Astrocyte (in vitro differentiated cells and primary cell): ENCODE measurements around the gene SMYD4.

Experiments used
- CTCF ChIP-seq: IDR thresholded peaks from 2 replicates; pipeline ENCODE4 v1.5.1; 2011; ENCODE audit warnings: low read depth, mild to moderate bottlenecking, inconsistent platforms, low read length, moderate library complexity; ENCODE audit not compliant: insufficient read depth
- EZH2 ChIP-seq: IDR thresholded peaks from 2 replicates; pipeline ENCODE4 v1.6.1; 2012; ENCODE audit warnings: mild to moderate bottlenecking, low read length, inconsistent platforms; ENCODE audit not compliant: insufficient read depth

DNA sequence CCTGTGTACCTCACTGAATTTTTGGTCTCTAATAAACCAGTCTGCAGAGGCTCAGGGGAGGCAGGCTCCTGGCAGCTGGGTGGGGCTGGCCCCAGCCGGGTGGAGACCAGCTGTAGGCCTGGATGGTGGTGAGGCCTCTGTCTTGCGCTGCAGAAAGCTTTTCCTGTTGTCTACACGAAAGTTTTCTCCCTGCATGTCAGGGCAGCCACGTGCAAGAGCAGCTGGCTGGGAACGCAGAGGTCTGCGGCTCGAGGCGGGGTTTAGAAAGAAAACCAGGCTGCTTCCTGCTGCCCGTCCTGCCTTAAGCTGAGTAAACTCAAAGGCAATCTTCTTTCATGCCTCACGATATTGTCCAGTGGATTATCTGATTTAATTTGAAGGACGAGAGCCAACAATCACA is 65.4 kb downstream of the SMYD4 start:
- TF ChIP-seq CTCF (no peak), EZH2 (no peak)
